Gastrocnemius medialis (tissue), 4 donors: ENCODE measurements around the gene GNB2.

Source experiments
- POLR2A ChIP-seq, 2 donors: fragments of 450-650 bp; IDR thresholded peaks; one replicate each; pipeline ENCODE4 v1.6.1; 2017; ENCODE audit warnings: antibody characterized with exemption in 2 of 2, mild to moderate bottlenecking in 2 of 2, moderate library complexity in 2 of 2
- TF ChIP-seq, protein P1 (sequence below), 5 experiments: fragments of 450-650 bp in 3 of 5; fragments of 200-600 bp in 2 of 5; sonication (generic) in 2 of 5; IDR thresholded peaks in 4 of 5; conservative IDR thresholded peaks in 1 of 5; 1 replicate in 4 of 5; 2 replicates in 1 of 5; pipeline ENCODE4 v1.5.1; 2016 to 2019; ENCODE audit warnings: antibody characterized with exemption in 5 of 5, mild to moderate bottlenecking in 3 of 5, moderate library complexity in 3 of 5

DNA sequence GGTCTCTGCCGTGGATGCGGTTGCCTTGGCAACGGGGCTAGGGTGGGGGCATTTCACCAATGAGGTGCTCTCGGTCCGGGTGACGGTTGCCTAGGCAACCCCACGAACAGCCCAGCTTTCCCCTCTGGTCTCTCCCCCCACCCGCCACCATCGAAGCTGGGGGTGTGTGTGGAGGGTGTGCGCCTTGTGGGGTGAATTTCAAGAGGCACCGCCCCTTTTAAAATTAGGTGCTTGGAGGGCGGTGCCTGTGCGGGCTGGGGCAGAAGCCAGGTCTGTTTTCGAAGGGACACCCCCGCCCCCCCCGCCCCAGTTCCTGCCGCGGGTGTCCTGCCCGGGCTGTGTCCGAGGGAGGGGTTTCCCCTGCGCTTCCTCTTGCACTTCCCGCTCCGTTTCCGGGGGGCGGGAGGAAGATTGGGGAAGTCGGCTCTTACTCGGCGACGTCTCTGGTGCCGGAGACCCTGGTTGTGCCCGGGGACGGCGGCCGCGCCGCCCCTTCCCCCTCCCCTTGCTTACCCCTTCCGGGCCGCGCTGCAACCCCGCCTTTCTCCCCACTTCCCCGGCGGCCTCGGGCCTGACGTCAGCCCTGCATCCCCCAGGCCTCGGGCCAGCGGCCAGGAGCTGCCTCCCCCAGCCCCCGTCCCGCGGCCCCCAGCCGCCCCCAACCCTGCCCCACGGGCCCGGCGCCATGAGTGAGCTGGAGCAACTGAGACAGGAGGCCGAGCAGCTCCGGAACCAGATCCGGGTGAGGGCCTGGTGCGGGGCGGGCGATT is 2.2 kb downstream of the GNB2 start:
- TF ChIP-seq POLR2A (IDR thresholded peaks at IDR 0.05) = peak; percentile 64 to 72
- TF ChIP-seq, protein P1, sequence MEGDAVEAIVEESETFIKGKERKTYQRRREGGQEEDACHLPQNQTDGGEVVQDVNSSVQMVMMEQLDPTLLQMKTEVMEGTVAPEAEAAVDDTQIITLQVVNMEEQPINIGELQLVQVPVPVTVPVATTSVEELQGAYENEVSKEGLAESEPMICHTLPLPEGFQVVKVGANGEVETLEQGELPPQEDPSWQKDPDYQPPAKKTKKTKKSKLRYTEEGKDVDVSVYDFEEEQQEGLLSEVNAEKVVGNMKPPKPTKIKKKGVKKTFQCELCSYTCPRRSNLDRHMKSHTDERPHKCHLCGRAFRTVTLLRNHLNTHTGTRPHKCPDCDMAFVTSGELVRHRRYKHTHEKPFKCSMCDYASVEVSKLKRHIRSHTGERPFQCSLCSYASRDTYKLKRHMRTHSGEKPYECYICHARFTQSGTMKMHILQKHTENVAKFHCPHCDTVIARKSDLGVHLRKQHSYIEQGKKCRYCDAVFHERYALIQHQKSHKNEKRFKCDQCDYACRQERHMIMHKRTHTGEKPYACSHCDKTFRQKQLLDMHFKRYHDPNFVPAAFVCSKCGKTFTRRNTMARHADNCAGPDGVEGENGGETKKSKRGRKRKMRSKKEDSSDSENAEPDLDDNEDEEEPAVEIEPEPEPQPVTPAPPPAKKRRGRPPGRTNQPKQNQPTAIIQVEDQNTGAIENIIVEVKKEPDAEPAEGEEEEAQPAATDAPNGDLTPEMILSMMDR (IDR thresholded peaks at IDR 0.05 in 4 of 5, conservative IDR thresholded peaks at IDR 0.05 in 1 of 5) = no peak
